HEK293 (cell line): Measurements from ENCODE around the gene S100A4.

ENCODE experiments used
- CTCF ChIP-seq: fragments of 450-650 bp; formaldehyde crosslinking; IDR thresholded peaks from 2 replicates; pipeline ENCODE4 v1.5.1; 2016; ENCODE audit warnings: missing biosample characterization, missing genetic modification characterization
- HOXA7 ChIP-seq: sonication (generic); formaldehyde crosslinking; IDR thresholded peaks from 2 replicates; pipeline ENCODE4 v1.8.1; 2022; ENCODE audit warnings: missing genetic modification reagents, borderline replicate concordance
- ZBTB48 ChIP-seq: fragments of 450-650 bp; formaldehyde crosslinking; IDR thresholded peaks from 2 replicates; pipeline ENCODE4 v1.5.1; 2016; ENCODE audit warnings: missing biosample characterization, missing genetic modification characterization
- ZNF184 ChIP-seq: fragments of 450-650 bp; IDR thresholded peaks from 2 replicates; pipeline ENCODE4 v1.5.1; 2018; ENCODE audit warnings: missing biosample characterization, mild to moderate bottlenecking, missing genetic modification characterization
- ZNF704 ChIP-seq: fragments of 450-650 bp; formaldehyde crosslinking; IDR thresholded peaks from 2 replicates; pipeline ENCODE4 v1.5.1; 2016; ENCODE audit warnings: missing biosample characterization, missing genetic modification characterization

GRCh38 chr1:153550398-153550758 is 4.8 kb upstream of the S100A4 start:
- TF ChIP-seq CTCF (tag by site-specific recombination) (no peak), HOXA7 (CRISPR knock-in tag) (no peak), ZNF704 (tag by site-specific recombination) (no peak), ZNF184 (no peak), ZBTB48 (no peak)
